CD4-positive, alpha-beta memory T cell (primary cell): ENCODE results near the gene AP3D1. TPM values are rescaled to one million over a fixed set of nuclear protein-coding genes. Genes with fewer than 3 reads are reported as not detected.
A peak's percentile ranks its signal among the peaks of the same experiment; 100 is the strongest.

Source experiments
- CTCF ChIA-PET: fragments of 350-600 bp; sonication (Branson Sonifier 250); formaldehyde crosslinking; loops from one replicate; lab custom pipeline; 2021; ENCODE audit warnings: inconsistent platforms; ENCODE audit not compliant: partially characterized antibody; lab: Charles Lee
- POLR2A ChIA-PET: fragments of 350-600 bp; sonication (Branson Sonifier 250); formaldehyde crosslinking; loops from one replicate; lab custom pipeline; 2021; ENCODE audit not compliant: partially characterized antibody; lab: Charles Lee
- DNase-seq, 5 donors: peaks; one replicate each; pipeline versions ENCODE4 v3.0.0 to v3.0.0-alpha.2; 2020 to 2022; ENCODE audit warnings: mixed read lengths in 1 of 5
- H3K27ac ChIP-seq: one replicate; pipeline ENCODE4 v1.7.0; 2013; ENCODE audit warnings: low read depth, low read length
- H3K27me3 ChIP-seq: 2 replicates; pipeline ENCODE4 v1.7.0; 2013; ENCODE audit warnings: mild to moderate bottlenecking, low read length, moderate library complexity; ENCODE audit not compliant: insufficient read depth
- H3K36me3 ChIP-seq: 2 replicates; pipeline ENCODE4 v1.7.0; 2013; ENCODE audit warnings: mild to moderate bottlenecking, low read length, moderate library complexity; ENCODE audit not compliant: insufficient read depth
- H3K4me1 ChIP-seq: 2 replicates; pipeline ENCODE4 v1.7.0; 2013; ENCODE audit warnings: mild to moderate bottlenecking, low read length, moderate library complexity; ENCODE audit not compliant: insufficient read depth
- H3K4me3 ChIP-seq, 2 donors: one replicate each; pipeline ENCODE4 v1.7.0; 2013; ENCODE audit warnings: low read length in 2 of 2, mild to moderate bottlenecking in 1 of 2
- H3K9me3 ChIP-seq, 2 donors: one replicate each; pipeline ENCODE4 v1.7.0; 2013; ENCODE audit warnings: low read length in 2 of 2, control low read depth in 1 of 2; ENCODE audit not compliant: control insufficient read depth in 1 of 2
- H3K27ac Mint-ChIP-seq, 7 donors: one replicate each; pipeline ENCODE4 v1.8.0; 2020 to 2021; ENCODE audit warnings: mixed read lengths in 7 of 7, mild to moderate bottlenecking in 6 of 7, inconsistent platforms in 3 of 7, moderate library complexity in 3 of 7
- H3K27me3 Mint-ChIP-seq, 2 donors: one replicate each; pipeline ENCODE4 v1.8.0; 2020 to 2021; ENCODE audit warnings: mixed read lengths in 2 of 2
- H3K36me3 Mint-ChIP-seq, 2 donors: one replicate each; pipeline ENCODE4 v1.8.0; 2020 to 2021; ENCODE audit warnings: mixed read lengths in 2 of 2, inconsistent platforms in 1 of 2, mild to moderate bottlenecking in 1 of 2
- H3K4me1 Mint-ChIP-seq, 4 donors: one replicate each; pipeline ENCODE4 v1.8.0; 2020 to 2021; ENCODE audit warnings: mixed read lengths in 4 of 4, mild to moderate bottlenecking in 1 of 4
- H3K4me3 Mint-ChIP-seq, 8 donors: one replicate each; pipeline ENCODE4 v1.8.0; 2020 to 2021; ENCODE audit warnings: mixed read lengths in 8 of 8, mild to moderate bottlenecking in 7 of 8, moderate library complexity in 6 of 8, inconsistent platforms in 3 of 8
- H3K9me3 Mint-ChIP-seq, 8 donors: one replicate each; pipeline ENCODE4 v1.8.0; 2020 to 2021; ENCODE audit warnings: mixed read lengths in 8 of 8, mild to moderate bottlenecking in 5 of 8, inconsistent platforms in 3 of 8, moderate library complexity in 1 of 8
- intact Hi-C: fragments of 100-400 bp; cut with micrococcal nuclease; formaldehyde crosslinking; loops from one replicate; pipeline ENCODE4 v1.15.1; 2023
- polyA plus RNA-seq, 2 donors: library from polyadenylated mRNA; unstranded; fragments of 300-500 nt; fragmentation: Illumina TruSeq; gene quantifications; one replicate each; pipeline ENCODE4 v1.2.3, GENCODE V29; 2021
- total RNA-seq, 2 experiments: library from RNA; stranded (reverse); gene quantifications; one replicate each; pipeline ENCODE4 v1.2.3, GENCODE V29; 2021

The AP3D1 gene
- total and polyA plus RNA-seq, 4 experiments from 2014 or later: 6.7 to 87.2 (median 69.8) TPM

GRCh38 chr19:2077833-2078619, 73.3 kb downstream of the AP3D1 start:
- no peaks in the 10 kb centered on the region for H3K27me3 Mint-ChIP-seq
- no peak overlapping the region for H3K4me3 Mint-ChIP-seq
- peaks cover 25 to 67% of the 10 kb centered on the region in 2 donors for H3K36me3 Mint-ChIP-seq
- intact Hi-C loops: no loop called here
- Histone ChIP-seq H3K27me3 (no peaks in the 10 kb centered on the region), H3K27ac (no peak overlapping the region), H3K4me1 (peaks cover 55% of the 10 kb centered on the region), H3K9me3 (no peaks in the 10 kb centered on the region), H3K4me3 (no peak overlapping the region), H3K36me3 (peaks cover 61% of the 10 kb centered on the region)
- DNase-seq: peak in 1 of 5 donors; percentile 0
- POLR2A ChIA-PET: interaction anchor here (0.8 to 2.4 kb wide), 5 partner anchors 8 to 35 kb away, joined by 3 to 9 read pairs (median 6); partner anchors contain the start of gene MOB3A
- CTCF ChIA-PET: interaction anchor here (1.2 to 1.6 kb wide), 3 partner anchors 8 to 58 kb away, joined by 3 to 4 read pairs (median 4); no protein-coding TSS in a partner anchor
- no peaks in the 10 kb centered on the region for H3K9me3 Mint-ChIP-seq
- H3K4me1 Mint-ChIP-seq: peaks cover 13 to 56% (median 31%) of the 10 kb centered on the region in 4 donors
- peak overlapping the region in 3 of 7 donors; percentile 82 to 98 (median 83) for H3K27ac Mint-ChIP-seq

GRCh38 chr19:2077398-2077797, 74.0 kb downstream of the AP3D1 start:
- intact Hi-C loops: no loop called here
- H3K27ac Mint-ChIP-seq: peak overlapping the region in 4 of 7 donors; percentile 18 to 98 (median 41)
- peaks cover 11 to 52% (median 29%) of the 10 kb centered on the region in 4 donors for H3K4me1 Mint-ChIP-seq
- H3K9me3 Mint-ChIP-seq: peaks cover 0 to under 1% (median 0%) of the 10 kb centered on the region in 8 donors
- no peaks in the 10 kb centered on the region for H3K9me3 ChIP-seq
- H3K36me3 Mint-ChIP-seq: peaks cover 25 to 66% of the 10 kb centered on the region in 2 donors
- H3K27me3 ChIP-seq: no peaks in the 10 kb centered on the region
- H3K4me3 ChIP-seq: no peak overlapping the region
- peaks cover 50% of the 10 kb centered on the region for H3K4me1 ChIP-seq
- ChIA-PET CTCF (interaction anchor here (1.5 to 1.6 kb wide), 2 partner anchors 10 to 57 kb away, joined by 3 to 4 read pairs; no protein-coding TSS in a partner anchor), POLR2A (interaction anchor here (0.8 to 2.4 kb wide), 5 partner anchors 10 to 35 kb away, joined by 3 to 9 read pairs (median 5); partner anchors contain the start of gene MOB3A)
- no peak overlapping the region for H3K27ac ChIP-seq
- H3K4me3 Mint-ChIP-seq: no peak overlapping the region
- H3K36me3 ChIP-seq: peaks cover 67% of the 10 kb centered on the region
- no peaks in the 10 kb centered on the region for H3K27me3 Mint-ChIP-seq
- peak in 1 of 5 donors; percentile 28 for DNase-seq

- H3K27me3 Mint-ChIP-seq: no peaks in the 10 kb centered on the region
- peaks cover 0 to 2% (median 0%) of the 10 kb centered on the region in 8 donors for H3K9me3 Mint-ChIP-seq
- Histone ChIP-seq H3K9me3 (no peaks in the 10 kb centered on the region), H3K4me3 (no peak overlapping the region), H3K4me1 (peaks cover 41% of the 10 kb centered on the region), H3K27me3 (no peaks in the 10 kb centered on the region), H3K36me3 (peaks cover 72% of the 10 kb centered on the region), H3K27ac (no peak overlapping the region)
- intact Hi-C loops: no loop called here
- H3K36me3 Mint-ChIP-seq: peaks cover 31 to 65% of the 10 kb centered on the region in 2 donors
- H3K4me1 Mint-ChIP-seq: peaks cover 7 to 48% (median 23%) of the 10 kb centered on the region in 4 donors
- POLR2A ChIA-PET: interaction anchor here (1.3 to 1.8 kb wide), 4 partner anchors 9 to 35 kb away, joined by 3 to 6 read pairs (median 4); no protein-coding TSS in a partner anchor
- CTCF ChIA-PET: interaction anchor here (1.2 kb wide), 1 partner anchor 17 kb away, joined by 5 read pairs; no protein-coding TSS in a partner anchor
- H3K4me3 Mint-ChIP-seq: no peak overlapping the region
- peak overlapping the region in 2 of 7 donors; percentile 48 to 68 for H3K27ac Mint-ChIP-seq
- DNase-seq: no peak
These were observed 74.8 kb downstream of the AP3D1 start for GRCh38 chr19:2076526-2076944.

GRCh38 chr19:2072757-2073551, 78.4 kb downstream of the AP3D1 start:
- ChIA-PET POLR2A (interaction anchor here (1.3 to 4.3 kb wide), 4 partner anchors 11 to 21 kb away, joined by 3 to 24 read pairs (median 6); no protein-coding TSS in a partner anchor), CTCF (interaction anchor here (4.5 kb wide), 1 partner anchor 11 kb away, joined by 35 read pairs; no protein-coding TSS in a partner anchor)
- Mint-ChIP-seq H3K36me3 (peaks cover 25 to 49% of the 10 kb centered on the region in 2 donors), H3K4me1 (peaks cover 5 to 32% (median 13%) of the 10 kb centered on the region in 4 donors), H3K27me3 (no peaks in the 10 kb centered on the region), H3K27ac (peak overlapping the region; percentile 15 to 81 (median 69)), H3K4me3 (no peak overlapping the region), H3K9me3 (peaks cover 0 to 2% (median 0%) of the 10 kb centered on the region in 8 donors)
- DNase-seq: no peak
- intact Hi-C loops: no loop called here
- Histone ChIP-seq H3K27me3 (no peaks in the 10 kb centered on the region), H3K9me3 (no peaks in the 10 kb centered on the region), H3K4me3 (no peak overlapping the region), H3K4me1 (peaks cover 24% of the 10 kb centered on the region), H3K36me3 (peaks cover 57% of the 10 kb centered on the region), H3K27ac (no peak overlapping the region)

- H3K4me3 Mint-ChIP-seq: no peak overlapping the region
These were observed 80.2 kb downstream of the AP3D1 start for GRCh38 chr19:2070986-2071673.

GRCh38 chr19:2070436-2070827, 80.9 kb downstream of the AP3D1 start:
- peaks cover 5 to 25% (median 13%) of the 10 kb centered on the region in 4 donors for H3K4me1 Mint-ChIP-seq
- H3K27me3 Mint-ChIP-seq: no peaks in the 10 kb centered on the region
- H3K36me3 Mint-ChIP-seq: peaks cover 25 to 34% of the 10 kb centered on the region in 2 donors
- Histone ChIP-seq H3K4me3 (no peak overlapping the region), H3K9me3 (no peaks in the 10 kb centered on the region), H3K27ac (no peak overlapping the region), H3K4me1 (peaks cover 21% of the 10 kb centered on the region), H3K27me3 (no peaks in the 10 kb centered on the region), H3K36me3 (peaks cover 39% of the 10 kb centered on the region)
- peaks cover 0 to 2% (median 0%) of the 10 kb centered on the region in 8 donors for H3K9me3 Mint-ChIP-seq
- intact Hi-C loops: no loop called here
- ChIA-PET POLR2A (interaction anchor here (0.6 to 3.6 kb wide), 23 partner anchors 8 to 1669 kb away, joined by 3 to 27 read pairs (median 5); partner anchors contain the start of genes CSNK1G2, IZUMO4 and MOB3A), CTCF (interaction anchor here (0.6 to 4.5 kb wide), 19 partner anchors 8 to 753 kb away, joined by 3 to 40 read pairs (median 5); no protein-coding TSS in a partner anchor)
- no peak overlapping the region for H3K4me3 Mint-ChIP-seq
- peak overlapping the region in 2 of 7 donors; percentile 29 to 80 for H3K27ac Mint-ChIP-seq
- no peak for DNase-seq

More at GRCh38 chr19:2070986-2071673, 80.2 kb downstream of the AP3D1 start:
- no peak overlapping the region for H3K4me3 ChIP-seq
- peaks cover 42% of the 10 kb centered on the region for H3K36me3 ChIP-seq
- CTCF ChIA-PET: interaction anchor here (0.6 to 4.5 kb wide), 13 partner anchors 10 to 752 kb away, joined by 3 to 40 read pairs (median 5); no protein-coding TSS in a partner anchor
- peaks cover 5 to 25% (median 13%) of the 10 kb centered on the region in 4 donors for H3K4me1 Mint-ChIP-seq
- peak overlapping the region in 5 of 7 donors; percentile 52 to 93 (median 77) for H3K27ac Mint-ChIP-seq
- POLR2A ChIA-PET: interaction anchor here (0.6 to 4.3 kb wide), 5 partner anchors 9 to 1668 kb away, joined by 3 to 24 read pairs (median 5); no protein-coding TSS in a partner anchor
- H3K27ac ChIP-seq: no peak overlapping the region
- peaks cover 24% of the 10 kb centered on the region for H3K4me1 ChIP-seq
- peaks cover 25 to 37% of the 10 kb centered on the region in 2 donors for H3K36me3 Mint-ChIP-seq
- peak in 1 of 5 donors; percentile 30 for DNase-seq
- H3K9me3 ChIP-seq: no peaks in the 10 kb centered on the region
- no peaks in the 10 kb centered on the region for H3K27me3 Mint-ChIP-seq
- H3K27me3 ChIP-seq: no peaks in the 10 kb centered on the region
- H3K9me3 Mint-ChIP-seq: peaks cover 0 to 2% (median 0%) of the 10 kb centered on the region in 8 donors
- intact Hi-C loops: no loop called here
